Activated T-cell treated with anti-CD3 and anti-CD28 coated beads for 48 hours (primary cell): ENCODE measurements around the gene MYPN.
A peak's percentile ranks its signal among the peaks of the same experiment; 100 is the strongest.
"Not testable (repeated sequence)": the region's sequence is repeated elsewhere in the genome, so short reads cannot be mapped to it uniquely, and the experiment has no call there.

ENCODE experiments used
- DNase-seq: peaks from one replicate; pipeline ENCODE4 v3.0.0-alpha.2; 2020; ENCODE audit warnings: low read depth

The MYPN gene

DNA sequence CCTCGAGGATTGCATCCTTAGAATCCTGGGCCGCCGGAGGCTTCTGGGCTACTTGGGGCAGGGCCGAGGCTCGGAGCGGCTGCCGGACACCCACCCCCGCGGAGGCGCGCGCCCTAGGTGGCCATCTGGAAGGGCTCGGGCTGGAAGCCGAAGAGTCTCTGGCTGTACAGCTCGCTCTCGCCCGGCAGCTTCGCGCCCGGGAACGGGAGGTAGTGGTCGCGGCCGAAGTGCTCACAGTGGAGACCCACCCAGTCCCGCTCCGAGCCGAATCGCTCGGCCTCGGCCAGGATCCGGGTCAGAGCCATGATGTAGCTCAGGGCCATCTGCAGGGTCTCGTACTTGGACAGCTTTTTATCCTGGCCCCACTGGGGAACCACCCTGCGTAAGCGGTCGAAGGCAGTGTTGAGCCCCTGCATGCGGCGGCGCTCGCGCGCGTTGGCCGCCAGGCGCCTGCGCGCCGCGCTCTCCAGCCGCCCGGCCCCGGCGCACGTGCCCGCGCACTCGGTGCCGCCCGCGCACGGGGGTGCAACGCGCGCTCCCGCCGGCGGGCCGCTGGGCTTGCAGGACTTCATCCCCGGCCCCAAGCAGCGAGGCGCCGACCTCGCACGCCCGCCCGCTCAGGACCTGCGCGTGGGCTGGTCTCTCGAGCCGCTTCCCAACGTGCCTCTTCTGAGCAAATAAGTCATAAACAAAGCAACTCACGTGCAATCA is 122.0 kb downstream of the MYPN start:
- DNase-seq = peak; percentile 48

DNA sequence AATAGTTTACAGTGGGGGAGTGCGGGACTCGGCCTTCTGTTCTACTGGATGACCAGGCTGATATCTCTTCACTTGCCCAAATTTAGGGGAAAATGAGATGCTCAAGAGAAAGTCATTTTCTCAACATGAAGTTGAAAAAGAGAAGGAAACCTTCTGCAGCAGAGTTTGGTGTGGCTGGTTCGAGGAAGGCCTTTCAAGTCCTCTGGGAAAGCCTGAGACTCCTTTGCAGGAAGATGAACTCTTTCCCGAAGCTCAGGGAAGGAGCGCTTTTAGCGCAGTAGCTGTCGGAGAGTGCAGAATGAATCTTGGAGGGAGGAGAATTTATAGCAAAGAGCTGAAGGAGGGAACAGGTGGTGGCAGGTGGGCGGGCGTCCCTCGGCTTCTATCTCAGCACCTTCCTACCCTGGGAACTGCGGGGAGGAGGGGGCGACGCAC is 122.5 kb downstream of the MYPN start, which contains the start of gene ATOH7:
TSS of gene ATOH7 (minus strand) at position 297 of the 435 bp plus-strand sequence. CDS start 436 bp downstream, outside the sequence.
- no peak for DNase-seq

DNA sequence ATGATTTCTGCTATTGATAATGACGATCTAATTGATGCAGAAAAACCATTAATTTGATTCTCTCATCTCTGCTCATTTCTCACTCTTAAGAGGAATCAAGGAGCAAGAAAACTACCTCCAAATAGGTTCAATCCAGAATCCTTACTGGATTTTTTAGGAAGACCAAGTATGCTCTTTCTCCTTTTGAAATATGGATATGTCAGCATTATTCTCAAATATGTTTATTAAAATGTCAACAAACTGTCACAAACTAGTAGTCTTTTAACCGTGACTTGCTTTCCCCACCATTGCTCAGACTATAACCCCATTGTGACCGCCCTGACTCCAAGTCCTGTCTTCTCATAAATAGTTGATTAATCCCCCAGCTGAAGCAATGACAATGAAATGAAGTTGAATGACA is 123.8 kb downstream of the MYPN start:
- no peak for DNase-seq

DNA sequence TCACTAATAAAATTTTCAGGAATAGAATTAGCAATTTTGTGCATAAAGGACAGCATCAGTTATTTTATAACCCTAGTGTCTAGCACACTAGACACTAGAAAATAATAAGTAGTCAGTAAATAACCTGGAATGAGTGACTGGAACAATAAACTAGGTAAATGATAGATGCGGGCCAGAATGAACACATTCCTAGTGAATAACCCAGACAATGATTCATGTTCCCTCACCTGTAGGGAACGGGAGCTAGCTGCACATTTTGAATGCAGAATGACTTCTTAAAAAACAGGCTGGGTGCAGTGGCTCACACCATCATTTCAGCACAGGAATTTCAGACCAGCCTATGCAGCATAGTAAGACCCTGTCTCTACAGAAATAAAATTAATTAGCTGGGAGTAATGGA is 125.8 kb downstream of the MYPN start:
- DNase-seq = no peak

DNA sequence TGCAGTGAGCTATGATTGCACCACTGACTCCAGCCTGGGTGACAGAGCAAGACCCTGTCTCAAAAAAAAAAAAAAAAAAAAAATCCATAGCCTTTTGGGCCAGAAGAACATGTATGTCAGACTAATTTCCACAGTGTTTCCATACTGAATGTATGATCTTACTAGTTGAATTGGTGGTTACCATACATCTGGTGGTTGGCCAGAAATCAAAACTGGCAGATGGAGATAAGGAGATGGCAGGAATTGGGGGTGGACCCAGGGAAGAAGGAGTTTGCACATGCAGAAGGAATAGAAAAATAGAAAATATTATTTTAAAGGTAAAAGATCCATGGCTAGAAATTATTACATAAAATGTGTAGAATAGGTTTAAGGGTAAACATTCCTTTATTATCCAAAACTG is 126.3 kb downstream of the MYPN start:
- no peak for DNase-seq

DNA sequence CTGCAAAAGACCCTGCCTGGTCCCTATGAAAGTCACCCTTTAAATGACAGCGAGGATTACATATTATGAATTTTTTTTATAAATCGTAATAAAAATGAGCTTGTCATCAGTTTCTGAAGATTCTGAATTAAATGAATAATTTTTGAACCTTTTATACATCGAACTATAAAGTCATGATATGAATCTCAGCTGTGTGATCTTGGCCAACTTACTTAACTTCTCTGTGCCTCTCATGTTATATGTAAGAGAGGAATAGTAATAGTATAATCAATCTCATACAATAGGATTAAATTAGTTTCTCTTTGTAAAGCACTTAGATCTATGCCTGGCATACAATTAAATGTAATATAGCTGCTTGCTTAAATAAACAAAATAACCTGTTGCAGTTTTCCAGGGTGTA is 127.9 kb downstream of the MYPN start:
- DNase-seq = no peak

DNA sequence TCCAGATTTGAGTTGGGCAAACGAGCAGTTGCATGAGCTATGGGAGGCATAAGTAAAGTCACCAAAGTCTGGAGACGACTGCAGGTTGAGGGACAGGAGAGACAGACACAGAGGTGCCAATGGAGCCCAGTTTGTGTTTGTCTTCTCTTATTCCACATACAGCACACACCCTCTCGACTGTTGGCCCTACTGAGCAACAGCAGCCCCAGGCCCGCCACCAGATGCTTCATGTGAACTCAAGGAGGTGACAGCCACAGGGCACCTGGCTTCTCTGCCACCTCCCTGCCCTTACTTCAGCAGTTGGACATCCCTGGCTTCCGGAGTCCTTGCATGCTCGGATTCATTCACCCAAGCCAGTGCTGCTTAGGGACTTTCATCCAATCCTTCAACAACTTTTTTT is 129.1 kb downstream of the MYPN start:
- DNase-seq = no peak

DNA sequence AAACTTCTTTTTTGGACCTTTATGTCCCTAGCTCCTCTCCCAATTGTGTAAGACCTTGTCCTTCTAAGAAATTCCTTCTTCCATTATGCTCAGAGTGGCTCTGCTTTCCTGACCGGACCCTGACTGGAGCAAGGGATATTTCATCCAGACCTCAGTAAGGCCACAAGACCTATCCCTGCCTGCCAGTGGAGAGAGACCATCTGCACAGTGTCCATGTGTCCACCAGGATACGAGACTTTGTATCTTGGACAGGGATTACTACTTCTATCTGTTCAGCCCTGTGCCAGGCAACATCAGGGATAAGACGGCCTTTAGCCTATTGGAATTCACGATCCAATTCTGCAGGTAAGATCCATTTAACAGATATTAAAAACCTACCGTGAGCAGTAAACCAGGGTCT is 129.8 kb downstream of the MYPN start:
- DNase-seq = no peak

DNA sequence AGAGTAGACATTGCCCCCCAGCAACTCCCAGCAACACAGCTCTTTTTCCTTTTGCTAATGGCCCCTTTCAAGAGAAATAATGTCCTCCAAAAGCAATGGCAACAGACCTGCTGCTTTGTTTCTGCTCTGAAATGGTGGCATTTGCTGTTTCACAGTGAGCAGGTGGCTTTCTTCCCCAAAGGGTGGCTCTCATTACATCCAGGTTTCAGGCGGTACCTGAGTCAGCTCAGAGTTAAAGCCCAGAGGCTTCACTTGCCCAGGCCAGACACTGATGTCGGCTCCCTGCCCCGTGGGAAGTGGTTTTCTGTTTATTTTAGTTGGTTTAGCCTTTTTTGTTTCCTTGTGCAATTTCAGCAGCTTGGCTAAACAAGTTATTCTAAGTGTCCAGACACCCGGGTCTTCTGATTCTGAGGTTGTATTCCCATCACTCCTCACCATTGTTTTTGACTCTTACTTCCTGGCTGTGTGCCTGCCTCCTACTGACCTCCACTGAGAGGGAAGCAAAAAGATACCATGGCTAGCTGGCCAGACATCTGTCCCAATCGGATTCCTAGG is 130.4 kb downstream of the MYPN start:
- no peak for DNase-seq

DNA sequence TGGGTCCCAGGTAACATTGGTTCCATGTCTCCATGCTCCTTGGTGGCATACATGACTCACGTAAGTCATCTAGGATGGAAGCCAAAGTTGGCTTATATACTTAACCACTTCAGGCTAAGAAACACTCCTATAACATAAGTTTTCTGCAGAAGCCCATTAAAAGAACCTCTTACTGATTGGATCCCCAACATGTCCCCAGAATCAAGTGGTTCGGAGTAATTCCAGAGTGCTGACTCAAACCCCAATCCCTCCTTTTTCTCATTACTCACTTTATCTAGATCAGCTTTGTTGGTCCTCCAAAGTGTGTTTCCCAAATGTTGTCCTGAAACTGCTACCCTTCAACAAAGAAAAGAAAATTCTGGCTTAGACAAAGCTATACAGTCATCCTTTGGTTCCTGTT is 132.8 kb downstream of the MYPN start:
- DNase-seq = no peak

DNA sequence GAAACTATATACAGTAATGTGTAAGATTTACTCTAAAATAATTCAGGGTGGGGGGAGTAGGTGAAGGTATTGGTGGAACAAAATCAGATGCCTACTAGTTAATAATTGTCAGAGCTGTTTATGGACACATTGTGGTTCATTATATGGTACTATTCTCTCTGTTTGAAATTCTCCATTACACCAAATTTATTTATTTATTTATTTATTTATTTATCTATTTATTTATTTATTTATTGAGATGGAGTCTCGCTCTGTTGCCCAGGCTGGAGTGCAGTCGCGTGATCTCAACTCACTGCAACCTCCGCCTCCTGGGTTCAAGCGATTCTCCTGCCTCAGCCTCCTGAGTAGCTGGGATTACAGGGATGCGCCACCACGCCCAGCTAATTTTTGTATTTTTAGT is 137.1 kb downstream of the MYPN start:
- not testable (repeated sequence) for DNase-seq

DNA sequence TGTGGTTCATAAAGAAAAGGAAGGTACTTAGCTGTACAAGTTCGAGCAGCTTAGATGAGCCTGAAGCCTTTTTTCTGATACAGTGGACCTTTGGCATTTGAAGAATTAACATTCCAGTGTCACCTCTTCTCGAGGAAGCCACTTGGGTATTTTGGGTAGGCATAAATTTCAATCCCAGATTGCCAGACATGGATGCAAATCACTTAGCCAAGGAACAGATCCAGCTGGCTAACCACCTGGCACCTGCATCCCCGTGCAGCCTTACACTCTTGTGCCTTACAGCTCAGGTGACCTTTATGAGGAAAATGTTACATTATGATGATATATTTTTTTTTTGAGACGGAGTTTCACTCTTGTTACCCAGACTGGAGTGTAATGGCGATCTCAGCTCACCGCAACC is 138.6 kb downstream of the MYPN start:
- DNase-seq = no peak

DNA sequence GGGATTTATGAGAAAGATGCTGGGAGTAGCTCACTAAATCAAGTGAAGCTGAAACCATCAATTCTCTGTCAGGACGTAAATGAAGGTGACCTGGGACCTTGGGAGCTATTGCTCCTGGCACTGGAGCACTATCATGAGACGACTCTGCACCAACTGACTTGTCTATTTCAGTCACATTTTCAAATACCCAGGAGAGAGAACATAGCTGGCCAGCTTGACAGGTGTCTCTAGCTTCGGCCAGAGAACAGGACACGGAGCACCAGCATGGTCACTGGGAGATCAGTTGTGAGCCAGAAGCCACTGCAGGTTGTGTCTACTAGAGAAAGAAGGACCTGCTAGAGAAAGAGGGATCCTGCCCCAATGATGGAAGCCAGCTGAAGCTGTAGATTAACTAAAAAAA is 140.0 kb downstream of the MYPN start:
- no peak for DNase-seq

DNA sequence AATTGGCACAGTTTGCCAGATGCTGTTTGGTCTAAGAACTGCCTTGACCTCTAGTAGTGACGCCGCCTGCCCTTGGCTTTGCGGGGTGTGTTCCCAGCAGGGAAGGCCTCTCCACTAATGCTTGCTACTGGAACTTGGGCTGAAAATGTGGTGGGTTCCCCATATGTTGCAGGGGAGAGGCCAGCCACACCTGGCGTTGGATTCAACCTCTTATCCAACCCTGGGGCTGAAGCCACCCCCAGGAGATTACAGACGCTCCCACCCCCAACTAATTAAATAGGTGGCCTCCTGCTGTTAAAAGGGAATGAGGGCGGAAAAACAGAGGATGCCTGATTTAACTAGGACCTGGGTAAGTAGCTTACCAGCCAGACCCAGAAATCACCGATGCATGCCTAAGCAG is 141.9 kb downstream of the MYPN start:
- DNase-seq = no peak

DNA sequence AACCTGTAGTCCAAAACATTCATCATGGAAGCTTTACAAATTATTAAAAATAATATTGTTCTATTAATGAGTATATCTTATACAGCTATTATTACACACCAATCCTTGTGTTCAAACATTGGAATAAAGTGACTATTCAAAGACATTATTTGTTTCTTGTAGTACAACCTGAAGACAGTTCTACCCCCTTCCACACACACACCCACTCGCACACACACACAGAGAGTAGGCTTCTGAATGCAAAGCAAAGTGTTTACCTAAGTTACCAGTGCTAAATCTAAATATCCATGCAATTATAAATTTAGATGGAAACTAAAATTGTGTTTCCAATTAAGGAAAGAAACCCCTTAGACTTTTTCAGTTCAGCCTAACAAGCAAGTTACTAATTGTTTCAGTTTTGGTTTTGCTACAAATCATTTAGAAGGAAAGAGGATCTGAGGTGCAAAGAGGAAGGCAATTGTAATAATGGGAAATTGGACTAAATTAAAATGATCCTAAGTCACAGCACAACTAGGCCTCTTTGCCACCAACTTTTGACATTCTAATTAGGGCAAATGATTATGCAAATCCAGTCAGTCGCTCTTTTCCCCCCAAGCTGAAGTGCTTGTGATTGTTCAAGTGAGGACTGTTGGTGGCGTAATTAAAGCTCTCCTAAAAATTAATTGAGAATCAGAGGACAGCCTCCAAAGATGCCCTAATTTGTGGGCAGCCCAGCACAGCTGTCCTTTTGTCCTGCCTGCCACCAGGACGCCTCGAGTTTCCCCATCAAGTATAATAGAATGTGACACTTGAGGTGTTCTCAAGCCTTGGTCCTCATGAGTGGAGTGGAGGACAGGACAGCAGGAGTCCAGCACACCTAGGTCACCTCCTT is 142.6 kb downstream of the MYPN start:
- no peak for DNase-seq

DNA sequence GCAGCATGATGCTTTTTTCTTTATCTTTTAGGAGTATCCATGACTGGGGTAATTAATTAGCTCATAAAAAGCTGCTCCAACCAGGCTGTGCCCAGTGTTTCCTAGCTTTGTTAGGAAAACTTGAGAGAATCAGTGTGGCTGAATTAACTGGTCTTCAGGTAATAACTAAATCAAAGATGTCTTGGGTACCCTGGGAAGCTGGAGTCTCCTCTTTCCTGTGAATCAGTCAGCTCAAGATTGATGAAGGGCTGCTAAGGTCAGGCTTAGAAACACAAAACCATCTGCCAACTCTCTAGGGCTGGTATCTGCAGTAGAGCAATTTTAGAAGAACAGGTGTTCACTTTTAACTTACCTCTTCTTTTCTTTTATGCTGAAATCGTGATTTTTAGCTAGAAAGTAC is 144.1 kb downstream of the MYPN start:
- DNase-seq = no peak

DNA sequence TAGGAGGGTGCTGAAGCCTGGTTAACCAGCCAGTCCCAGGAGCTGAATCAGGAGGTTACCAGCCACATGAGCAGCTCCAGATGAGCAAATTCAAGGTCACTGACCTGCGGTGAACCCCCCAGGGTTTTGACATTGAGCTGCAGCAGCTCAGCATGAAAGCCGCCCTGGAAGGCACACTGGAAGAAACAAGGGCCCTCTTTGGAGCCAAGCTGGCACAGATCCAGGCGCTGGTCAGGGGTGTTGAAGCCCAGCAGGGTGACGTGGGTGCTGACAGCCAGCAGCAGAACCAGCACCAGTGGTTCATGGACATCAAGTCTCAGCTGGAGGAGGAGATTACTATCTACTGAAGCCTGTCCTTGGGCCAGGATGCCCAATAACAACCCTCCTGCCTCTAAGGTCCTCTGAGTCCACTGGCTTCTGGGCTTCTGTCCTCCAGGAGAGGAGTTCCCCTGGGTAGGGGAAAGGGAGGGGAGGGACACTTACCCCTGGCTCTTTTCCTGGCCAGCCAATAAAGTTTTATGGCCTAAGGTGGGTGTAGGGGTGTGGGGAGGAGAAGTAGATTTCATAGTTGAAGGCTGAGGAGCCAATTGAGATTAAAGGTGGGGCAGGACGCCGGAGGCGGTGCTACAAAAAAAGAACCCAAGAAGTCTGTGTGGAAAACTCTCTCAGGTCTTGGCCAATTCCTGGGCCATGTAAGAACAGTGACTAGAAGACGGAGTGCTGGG is 152.0 kb downstream of the MYPN start:
- no peak for DNase-seq
